Breast epithelium (tissue), 4 donors: Measurements from ENCODE around the gene MAN1A1. TPM values are rescaled to one million over a fixed set of nuclear protein-coding genes. Genes with fewer than 3 reads are reported as not detected.

Source experiments
- DNase-seq, 2 donors: peaks; one replicate each; pipeline ENCODE4 v3.0.0-alpha.2; 2019; ENCODE audit warnings: low spot score in 2 of 2
- H3K27ac ChIP-seq, 2 donors: fragments of 200-600 bp; sonication (generic) in 1 of 2; one replicate each; pipeline ENCODE4 v1.5.1; 2016 to 2019; ENCODE audit warnings: mild to moderate bottlenecking in 1 of 2
- H3K27me3 ChIP-seq, 2 donors: fragments of 200-600 bp; sonication (generic) in 1 of 2; one replicate each; pipeline versions ENCODE4 v1.5.1 to v1.6.0; 2017 to 2019; ENCODE audit warnings: control low read depth in 1 of 2, mild to moderate bottlenecking in 1 of 2
- H3K36me3 ChIP-seq: fragments of 200-600 bp; one replicate; pipeline ENCODE4 v1.5.1; 2019
- H3K4me1 ChIP-seq, 2 donors: fragments of 200-600 bp; sonication (generic); one replicate each; pipeline ENCODE4 v1.5.1; 2016 to 2019; ENCODE audit warnings: control low read depth in 1 of 2
- H3K4me3 ChIP-seq, 3 donors: fragments of 200-600 bp; sonication (generic); 1 replicate in 2 of 3; 2 replicates in 1 of 3; pipeline ENCODE4 v1.5.1; 2016 to 2019; ENCODE audit warnings: mild to moderate bottlenecking in 3 of 3, moderate library complexity in 2 of 3
- H3K9me3 ChIP-seq, 2 donors: fragments of 200-600 bp; sonication (generic) in 1 of 2; one replicate each; pipeline ENCODE4 v1.5.1; 2016 to 2019; ENCODE audit warnings: control low read depth in 1 of 2
- POLR2A ChIP-seq: fragments of 450-650 bp; IDR thresholded peaks from one replicate; pipeline ENCODE4 v1.6.1; 2016; ENCODE audit warnings: antibody characterized with exemption, mild to moderate bottlenecking, moderate library complexity
- POLR2AphosphoS5 ChIP-seq, 3 donors: sonication (generic); formaldehyde crosslinking; IDR thresholded peaks; one replicate each; pipeline ENCODE4 v1.6.1; 2017; ENCODE audit warnings: antibody characterized with exemption in 3 of 3
- intact Hi-C: fragments of 100-400 bp; cut with DNase I; formaldehyde crosslinking; loops from one replicate; pipeline ENCODE4 v1.15.1; 2023; ENCODE audit warnings: low total_unique reads
- total RNA-seq, 3 donors: library from RNA; depleted of rRNA; stranded (reverse); fragments of >200 nt; gene quantifications; one replicate each; pipeline ENCODE4 v1.1.0, GENCODE V29; 2016
- TF ChIP-seq, protein P1 (sequence below), 3 donors: fragments of 450-650 bp; IDR thresholded peaks; one replicate each; pipeline ENCODE4 v1.5.1; 2016 to 2017; ENCODE audit warnings: antibody characterized with exemption in 3 of 3, mild to moderate bottlenecking in 3 of 3, moderate library complexity in 3 of 3

MAN1A1 gene
- total RNA-seq, 3 donors from 2014 or later: 81.2 to 481 (median 104) TPM

DNA sequence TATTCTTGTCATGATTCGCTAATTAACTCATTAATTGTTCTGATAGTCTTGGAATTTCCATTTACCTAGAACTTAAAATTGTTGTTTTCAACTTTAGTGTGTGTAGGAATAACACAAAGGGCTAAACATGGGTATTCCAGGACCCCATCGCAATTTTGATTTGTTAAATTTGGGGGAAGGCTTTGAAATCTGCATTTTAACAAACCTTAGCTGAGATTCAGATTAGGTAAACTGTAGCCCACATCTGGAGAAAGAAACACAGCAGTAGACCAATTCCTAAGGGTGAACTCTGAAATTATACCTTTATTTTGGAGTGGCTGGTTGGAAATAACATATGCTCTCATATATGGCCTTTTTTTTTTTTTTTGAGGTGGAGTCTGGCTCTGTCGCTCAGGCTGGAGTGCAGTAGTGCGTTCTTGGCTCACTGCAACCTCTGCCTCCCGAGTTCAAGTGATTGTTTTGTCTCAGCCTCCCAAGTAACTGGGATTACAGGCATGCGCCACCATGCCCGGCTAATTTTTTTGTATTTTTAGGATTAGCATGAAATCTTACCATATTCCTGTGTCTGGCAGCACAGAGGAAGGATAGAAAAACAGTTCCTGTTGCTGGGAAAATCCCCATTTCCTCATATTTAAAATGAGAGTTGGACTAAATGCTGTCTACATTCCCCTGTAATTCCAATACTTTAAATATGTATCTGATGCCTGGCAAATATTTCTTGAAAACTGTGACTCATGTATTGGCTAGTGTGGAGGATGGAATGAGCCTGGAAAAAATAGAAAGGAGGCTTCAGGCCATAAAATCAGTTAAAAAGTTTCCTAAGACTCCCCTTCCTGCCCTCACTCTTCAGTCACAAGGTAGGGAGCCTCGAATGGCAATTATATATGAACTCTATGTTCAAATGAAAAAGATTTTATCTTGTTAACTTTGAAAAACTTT, 174.4 kb downstream of the MAN1A1 start:
- Histone ChIP-seq H3K4me1 (no peaks in the 10 kb centered on the region), H3K27me3 (no peaks in the 10 kb centered on the region), H3K4me3 (no peak overlapping the region), H3K9me3 (no peaks in the 10 kb centered on the region), H3K36me3 (no peaks in the 10 kb centered on the region), H3K27ac (no peak overlapping the region)
- no peak for DNase-seq
- intact Hi-C loops: no loop called here
- TF ChIP-seq POLR2A (no peak), POLR2AphosphoS5 (IDR thresholded peaks at IDR 0.05) (no peak)
- TF ChIP-seq, protein P1, sequence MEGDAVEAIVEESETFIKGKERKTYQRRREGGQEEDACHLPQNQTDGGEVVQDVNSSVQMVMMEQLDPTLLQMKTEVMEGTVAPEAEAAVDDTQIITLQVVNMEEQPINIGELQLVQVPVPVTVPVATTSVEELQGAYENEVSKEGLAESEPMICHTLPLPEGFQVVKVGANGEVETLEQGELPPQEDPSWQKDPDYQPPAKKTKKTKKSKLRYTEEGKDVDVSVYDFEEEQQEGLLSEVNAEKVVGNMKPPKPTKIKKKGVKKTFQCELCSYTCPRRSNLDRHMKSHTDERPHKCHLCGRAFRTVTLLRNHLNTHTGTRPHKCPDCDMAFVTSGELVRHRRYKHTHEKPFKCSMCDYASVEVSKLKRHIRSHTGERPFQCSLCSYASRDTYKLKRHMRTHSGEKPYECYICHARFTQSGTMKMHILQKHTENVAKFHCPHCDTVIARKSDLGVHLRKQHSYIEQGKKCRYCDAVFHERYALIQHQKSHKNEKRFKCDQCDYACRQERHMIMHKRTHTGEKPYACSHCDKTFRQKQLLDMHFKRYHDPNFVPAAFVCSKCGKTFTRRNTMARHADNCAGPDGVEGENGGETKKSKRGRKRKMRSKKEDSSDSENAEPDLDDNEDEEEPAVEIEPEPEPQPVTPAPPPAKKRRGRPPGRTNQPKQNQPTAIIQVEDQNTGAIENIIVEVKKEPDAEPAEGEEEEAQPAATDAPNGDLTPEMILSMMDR (IDR thresholded peaks at IDR 0.05): no peak

GRCh38 chr6:119174085-119174445, 175.5 kb downstream of the MAN1A1 start:
- no peak overlapping the region for H3K27ac ChIP-seq
- no peaks in the 10 kb centered on the region for H3K36me3 ChIP-seq
- H3K27me3 ChIP-seq: no peaks in the 10 kb centered on the region
- no peak overlapping the region for H3K4me3 ChIP-seq
- TF ChIP-seq, protein P1 (IDR thresholded peaks at IDR 0.05): no peak
- H3K4me1 ChIP-seq: no peaks in the 10 kb centered on the region
- intact Hi-C loops: no loop called here
- no peak for DNase-seq
- no peaks in the 10 kb centered on the region for H3K9me3 ChIP-seq

- intact Hi-C loops: no loop called here
- TF ChIP-seq POLR2AphosphoS5 (IDR thresholded peaks at IDR 0.05) (no peak), POLR2A (no peak)
- TF ChIP-seq, protein P1 (IDR thresholded peaks at IDR 0.05): no peak
- Histone ChIP-seq H3K27ac (no peak overlapping the region), H3K9me3 (no peaks in the 10 kb centered on the region), H3K36me3 (no peaks in the 10 kb centered on the region), H3K4me1 (no peaks in the 10 kb centered on the region), H3K4me3 (no peak overlapping the region), H3K27me3 (no peaks in the 10 kb centered on the region)
- DNase-seq: no peak
Observed at GRCh38 chr6:119173249-119174084, 176.1 kb downstream of the MAN1A1 start.

GRCh38 chr6:119172824-119173223, 176.7 kb downstream of the MAN1A1 start:
- Histone ChIP-seq H3K4me3 (no peak overlapping the region), H3K9me3 (no peaks in the 10 kb centered on the region), H3K27ac (no peak overlapping the region), H3K36me3 (no peaks in the 10 kb centered on the region), H3K27me3 (no peaks in the 10 kb centered on the region), H3K4me1 (no peaks in the 10 kb centered on the region)
- no peak for DNase-seq
- intact Hi-C loops: no loop called here
- TF ChIP-seq POLR2AphosphoS5 (IDR thresholded peaks at IDR 0.05): no peak
- TF ChIP-seq POLR2A: no peak
- TF ChIP-seq, protein P1 (IDR thresholded peaks at IDR 0.05): no peak
